ENCODE data around the gene LDB2.

The LDB2 gene

DNA sequence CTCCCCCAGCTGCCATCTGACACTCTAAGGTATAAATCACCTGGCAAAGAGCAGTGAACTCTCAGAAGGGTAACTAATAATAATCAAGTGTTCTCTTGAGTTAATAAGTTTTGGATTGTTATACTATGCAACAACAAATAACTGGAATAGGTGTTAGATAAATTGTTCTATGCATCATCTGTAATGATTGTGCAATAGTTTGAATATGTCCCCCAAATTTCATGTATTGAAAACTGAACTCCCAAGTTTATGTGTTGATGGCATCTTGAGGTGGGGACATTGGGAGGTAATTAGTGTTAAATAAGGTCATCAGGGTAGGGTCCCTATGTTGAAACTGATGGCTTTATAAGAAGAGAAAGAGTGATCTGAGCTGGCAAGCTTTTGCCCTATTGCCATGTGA, 399.5 kb downstream of the LDB2 start:
- no peak for DNase-seq
- Histone ChIP-seq H3K79me2 (ENCODE audit: low read length) (no peaks in the 10 kb centered on the region), H3K36me3 (replicated peaks; ENCODE audit: insufficient read depth, low read length) (no peaks in the 10 kb centered on the region), H3K9ac (ENCODE audit: low read length) (no peak overlapping the region), H3K4me3 (ENCODE audit: low read length) (no peak overlapping the region), H4K20me1 (ENCODE audit: insufficient read depth, low read length) (no peaks in the 10 kb centered on the region), H2AFZ (ENCODE audit: low read length) (no peak overlapping the region), H3F3A (ENCODE audit: insufficient read depth, low read length) (no peaks in the 10 kb centered on the region), H3K4me1 (ENCODE audit: low read length) (no peaks in the 10 kb centered on the region), H3K27me3 (replicated peaks; ENCODE audit: insufficient read depth, low read length) (no peaks in the 10 kb centered on the region), H3K9me2 (replicated peaks; ENCODE audit: insufficient read depth, low read length) (no peaks in the 10 kb centered on the region), H3K4me2 (ENCODE audit: low read depth, low read length) (no peak overlapping the region), H3K9me3 (replicated peaks; ENCODE audit: insufficient read depth, low read length) (no peaks in the 10 kb centered on the region), H3K27ac (ENCODE audit: low read length) (no peak overlapping the region)
- TF ChIP-seq, protein P1, sequence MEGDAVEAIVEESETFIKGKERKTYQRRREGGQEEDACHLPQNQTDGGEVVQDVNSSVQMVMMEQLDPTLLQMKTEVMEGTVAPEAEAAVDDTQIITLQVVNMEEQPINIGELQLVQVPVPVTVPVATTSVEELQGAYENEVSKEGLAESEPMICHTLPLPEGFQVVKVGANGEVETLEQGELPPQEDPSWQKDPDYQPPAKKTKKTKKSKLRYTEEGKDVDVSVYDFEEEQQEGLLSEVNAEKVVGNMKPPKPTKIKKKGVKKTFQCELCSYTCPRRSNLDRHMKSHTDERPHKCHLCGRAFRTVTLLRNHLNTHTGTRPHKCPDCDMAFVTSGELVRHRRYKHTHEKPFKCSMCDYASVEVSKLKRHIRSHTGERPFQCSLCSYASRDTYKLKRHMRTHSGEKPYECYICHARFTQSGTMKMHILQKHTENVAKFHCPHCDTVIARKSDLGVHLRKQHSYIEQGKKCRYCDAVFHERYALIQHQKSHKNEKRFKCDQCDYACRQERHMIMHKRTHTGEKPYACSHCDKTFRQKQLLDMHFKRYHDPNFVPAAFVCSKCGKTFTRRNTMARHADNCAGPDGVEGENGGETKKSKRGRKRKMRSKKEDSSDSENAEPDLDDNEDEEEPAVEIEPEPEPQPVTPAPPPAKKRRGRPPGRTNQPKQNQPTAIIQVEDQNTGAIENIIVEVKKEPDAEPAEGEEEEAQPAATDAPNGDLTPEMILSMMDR (IDR thresholded peaks at IDR 0.05; ENCODE audit: low read length) = no peak
- TF ChIP-seq EZH2phosphoT487 (IDR thresholded peaks at IDR 0.05; ENCODE audit: low read length) (no peak), EZH2 (optimal IDR thresholded peaks at IDR 0.05; ENCODE audit: low read depth, low read length) (no peak)

DNA sequence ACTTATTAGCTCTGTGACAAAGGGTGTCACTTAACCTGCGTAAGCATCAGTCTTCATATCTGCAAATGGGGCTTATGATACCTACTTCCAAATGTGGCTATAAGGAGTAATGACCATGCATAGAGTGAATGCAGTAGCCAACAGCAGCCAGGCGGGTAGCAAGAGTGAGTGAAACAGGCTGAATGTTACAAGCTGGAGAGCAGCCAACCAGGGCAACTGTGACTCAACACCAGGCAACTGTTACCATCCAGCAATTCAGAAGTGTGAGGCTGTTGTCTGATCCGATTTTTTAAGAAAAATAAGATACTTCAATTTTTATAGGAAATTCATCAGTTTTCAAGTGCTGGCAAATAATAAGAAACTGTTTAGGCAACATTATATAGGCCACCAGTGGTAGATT, 401.9 kb downstream of the LDB2 start:
- Histone ChIP-seq H2AFZ (ENCODE audit: low read length) (no peak overlapping the region), H3K79me2 (ENCODE audit: low read length) (no peaks in the 10 kb centered on the region), H3K27me3 (replicated peaks; ENCODE audit: insufficient read depth, low read length) (no peaks in the 10 kb centered on the region), H3K4me3 (ENCODE audit: low read length) (no peak overlapping the region), H3K4me1 (ENCODE audit: low read length) (no peaks in the 10 kb centered on the region), H3K4me2 (ENCODE audit: low read depth, low read length) (no peak overlapping the region), H3K9me3 (replicated peaks; ENCODE audit: insufficient read depth, low read length) (no peaks in the 10 kb centered on the region), H4K20me1 (ENCODE audit: insufficient read depth, low read length) (no peaks in the 10 kb centered on the region), H3K36me3 (replicated peaks; ENCODE audit: insufficient read depth, low read length) (no peaks in the 10 kb centered on the region), H3K9me2 (replicated peaks; ENCODE audit: insufficient read depth, low read length) (no peaks in the 10 kb centered on the region), H3K9ac (ENCODE audit: low read length) (no peak overlapping the region), H3K27ac (ENCODE audit: low read length) (no peak overlapping the region), H3F3A (ENCODE audit: insufficient read depth, low read length) (no peaks in the 10 kb centered on the region)
- no peak for DNase-seq
- TF ChIP-seq EZH2phosphoT487 (IDR thresholded peaks at IDR 0.05; ENCODE audit: low read length) (no peak), EZH2 (optimal IDR thresholded peaks at IDR 0.05; ENCODE audit: low read depth, low read length) (no peak)
- TF ChIP-seq, protein P1 (IDR thresholded peaks at IDR 0.05; ENCODE audit: low read length) = no peak

DNA sequence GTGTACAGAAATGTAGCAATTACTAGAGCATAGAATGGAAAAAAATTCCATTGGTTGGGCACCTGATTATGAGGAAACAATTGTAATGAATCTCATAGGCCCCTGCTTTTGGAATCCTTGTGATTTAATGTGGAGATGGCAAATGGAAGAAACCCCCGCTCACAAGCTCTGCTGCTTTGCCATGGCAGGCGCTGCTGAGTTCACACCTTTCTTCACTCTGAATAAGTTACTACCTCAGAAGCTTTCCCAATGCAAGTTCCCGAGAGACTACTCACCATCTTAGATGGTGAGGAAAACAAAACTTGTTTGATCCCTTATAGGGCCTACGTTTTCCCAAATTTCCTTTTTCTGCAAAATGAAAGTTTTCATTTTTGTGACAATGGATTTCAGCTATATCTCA, 405.6 kb downstream of the LDB2 start:
- H3F3A ChIP-seq (ENCODE audit: insufficient read depth, low read length) = no peaks in the 10 kb centered on the region
- H3K4me1 ChIP-seq (ENCODE audit: low read length) = no peaks in the 10 kb centered on the region
- no peak overlapping the region for H3K4me2 ChIP-seq (ENCODE audit: low read depth, low read length)
- TF ChIP-seq, protein P1 (IDR thresholded peaks at IDR 0.05; ENCODE audit: low read length) = no peak
- no peak for TF ChIP-seq EZH2phosphoT487 (IDR thresholded peaks at IDR 0.05; ENCODE audit: low read length)
- no peak overlapping the region for H3K9ac ChIP-seq (ENCODE audit: low read length)
- no peaks in the 10 kb centered on the region for H4K20me1 ChIP-seq (ENCODE audit: insufficient read depth, low read length)
- no peaks in the 10 kb centered on the region for H3K9me2 ChIP-seq (replicated peaks; ENCODE audit: insufficient read depth, low read length)
- H3K27ac ChIP-seq (ENCODE audit: low read length) = no peak overlapping the region
- H3K36me3 ChIP-seq (replicated peaks; ENCODE audit: insufficient read depth, low read length) = no peaks in the 10 kb centered on the region
- no peak overlapping the region for H3K4me3 ChIP-seq (ENCODE audit: low read length)
- no peak for DNase-seq
- H3K27me3 ChIP-seq (replicated peaks; ENCODE audit: insufficient read depth, low read length) = no peaks in the 10 kb centered on the region
- H3K79me2 ChIP-seq (ENCODE audit: low read length) = no peaks in the 10 kb centered on the region
- no peaks in the 10 kb centered on the region for H3K9me3 ChIP-seq (replicated peaks; ENCODE audit: insufficient read depth, low read length)
- no peak overlapping the region for H2AFZ ChIP-seq (ENCODE audit: low read length)

Data from MM.1S (cell line).